Ramos (cell line): ENCODE results near the gene C1QTNF3.

Source experiments
- in situ Hi-C: fragments of 300-500 bp; cut with MboI; formaldehyde crosslinking; loops from one replicate; pipeline ENCODE4 v1.14.3; 2022; ENCODE audit warnings: low sequenced_read_pairs; ENCODE audit not compliant: unreplicated experiment

C1QTNF3 gene

DNA sequence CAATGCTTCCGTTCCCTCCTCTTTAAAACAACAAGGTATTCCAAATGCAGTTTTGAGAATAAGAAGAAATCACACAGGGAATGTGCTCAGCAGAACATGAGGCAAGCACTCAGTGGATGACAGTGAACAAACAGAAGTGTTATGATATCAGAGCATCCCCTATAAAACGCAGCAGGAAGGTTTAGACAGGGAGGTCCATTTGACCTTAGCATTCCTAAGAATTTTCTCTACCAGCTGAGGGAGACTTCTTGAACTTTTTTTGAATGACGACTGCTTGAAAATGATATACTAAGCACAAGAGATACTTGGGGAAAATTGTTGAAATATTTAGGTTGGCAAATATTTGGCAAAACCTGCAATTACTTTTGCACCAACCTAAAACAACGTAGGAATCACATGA, 39.1 kb downstream of the C1QTNF3 start:
- in situ Hi-C loops: loop anchor here (25.0 kb wide), 1 partner anchor 458 kb away; no protein-coding TSS in a partner anchor

DNA sequence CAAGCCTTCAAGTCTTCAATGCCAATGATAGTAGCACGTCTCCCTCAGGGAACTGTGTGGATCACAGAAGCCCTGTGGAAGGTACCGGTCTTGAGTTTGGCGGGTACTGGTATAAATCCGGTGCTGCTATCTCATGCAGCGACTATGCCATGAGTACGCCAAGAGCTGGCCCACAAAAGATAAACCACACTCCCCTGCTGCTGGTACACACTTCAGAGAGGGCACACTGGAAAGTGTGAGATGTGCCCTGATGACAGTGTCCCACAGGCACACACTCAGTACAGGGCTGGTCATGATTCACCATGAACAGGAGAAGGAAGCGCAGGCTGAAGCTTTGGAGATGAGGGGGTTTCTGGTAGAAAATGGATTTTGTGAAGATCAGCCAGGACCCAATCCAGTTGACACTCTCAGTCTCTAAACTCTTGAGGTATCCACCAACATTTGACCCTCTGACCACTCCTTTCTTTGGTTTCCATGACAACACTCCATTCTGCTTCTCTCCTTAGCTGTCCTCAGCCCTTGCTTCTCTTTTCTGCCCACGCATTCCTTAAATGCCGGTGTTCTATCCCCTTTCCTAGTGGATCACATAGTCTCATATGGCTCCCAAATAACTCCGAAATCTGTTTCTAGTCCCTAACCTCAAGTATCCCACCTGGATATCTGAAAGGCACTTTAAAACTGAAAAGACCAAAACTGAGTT, 40.2 kb downstream of the C1QTNF3 start:
- in situ Hi-C loops: loop anchor here (25.0 kb wide), 1 partner anchor 460 kb away; no protein-coding TSS in a partner anchor

DNA sequence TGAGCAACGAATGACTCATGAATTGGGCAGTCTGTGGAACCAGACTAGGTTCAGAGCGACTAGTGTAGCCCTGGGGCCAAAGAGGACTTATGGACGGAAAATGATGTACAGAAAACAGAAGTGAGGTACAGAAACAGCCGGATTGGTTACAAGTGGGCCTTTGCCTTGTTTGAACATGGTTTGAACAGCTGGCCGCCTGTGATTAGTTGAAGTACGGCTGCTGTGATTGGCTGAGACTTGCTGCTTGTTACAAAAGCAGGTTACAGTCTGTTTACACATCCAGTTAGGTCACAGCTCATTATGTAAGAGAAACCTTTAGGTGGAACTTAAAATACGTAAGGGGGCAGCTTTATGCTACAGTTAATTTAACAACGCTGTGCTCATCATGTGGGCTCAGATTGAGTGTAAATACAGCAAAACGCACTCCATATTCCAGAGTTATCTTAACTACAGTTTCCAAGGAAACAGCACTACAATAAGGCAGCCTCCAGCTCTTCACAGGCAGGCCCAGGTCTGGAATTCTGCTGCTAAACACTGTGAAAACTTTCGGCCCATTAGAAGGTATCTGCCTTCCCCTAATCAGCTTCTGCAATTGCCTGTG, 41.7 kb downstream of the C1QTNF3 start:
- in situ Hi-C loops: loop anchor here (25.0 kb wide), 1 partner anchor 461 kb away; no protein-coding TSS in a partner anchor

DNA sequence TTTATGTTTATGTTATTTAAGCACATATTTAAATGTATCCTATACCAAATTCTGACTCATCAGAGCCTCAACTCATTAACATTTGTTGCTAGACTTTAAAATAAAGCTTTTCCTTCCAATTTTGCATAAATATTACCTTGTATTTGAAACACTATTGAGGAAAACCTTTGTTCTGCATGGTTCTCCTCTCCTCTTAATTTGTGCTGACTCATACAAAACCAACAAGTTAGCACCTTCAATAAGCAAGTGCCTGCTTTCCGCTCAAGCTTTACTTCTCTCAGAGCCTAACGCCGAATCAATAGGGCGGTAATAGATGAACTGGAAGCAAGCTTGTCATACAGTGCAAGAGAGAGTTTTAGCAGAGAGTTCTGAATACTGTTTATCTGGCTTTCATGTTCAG, 43.0 kb downstream of the C1QTNF3 start:
- in situ Hi-C loops: loop anchor here (25.0 kb wide), 1 partner anchor 462 kb away; no protein-coding TSS in a partner anchor

GRCh38 chr5:33997331-33997983, 45.6 kb downstream of the C1QTNF3 start:
- in situ Hi-C loops: no loop called here

DNA sequence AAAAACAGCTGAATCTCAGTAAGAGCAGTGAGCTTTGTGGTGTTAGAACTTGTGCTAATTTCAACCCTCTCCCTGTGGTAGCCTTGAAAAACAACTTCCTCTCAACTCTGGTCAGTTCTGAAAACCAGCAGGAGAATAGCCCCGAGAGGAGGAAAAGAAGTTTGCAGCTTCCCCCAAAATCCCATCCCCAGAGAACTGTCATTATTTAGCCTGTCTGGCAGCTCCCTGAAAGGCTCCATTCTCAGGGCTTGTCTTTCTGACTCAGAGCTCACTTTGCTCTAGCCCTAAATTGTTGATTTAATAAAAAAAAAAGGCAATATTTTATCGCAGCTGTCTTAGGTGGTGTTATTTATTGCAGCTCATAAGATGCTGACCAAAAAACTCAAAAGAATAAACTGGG, 47.1 kb downstream of the C1QTNF3 start:
- in situ Hi-C loops: no loop called here

DNA sequence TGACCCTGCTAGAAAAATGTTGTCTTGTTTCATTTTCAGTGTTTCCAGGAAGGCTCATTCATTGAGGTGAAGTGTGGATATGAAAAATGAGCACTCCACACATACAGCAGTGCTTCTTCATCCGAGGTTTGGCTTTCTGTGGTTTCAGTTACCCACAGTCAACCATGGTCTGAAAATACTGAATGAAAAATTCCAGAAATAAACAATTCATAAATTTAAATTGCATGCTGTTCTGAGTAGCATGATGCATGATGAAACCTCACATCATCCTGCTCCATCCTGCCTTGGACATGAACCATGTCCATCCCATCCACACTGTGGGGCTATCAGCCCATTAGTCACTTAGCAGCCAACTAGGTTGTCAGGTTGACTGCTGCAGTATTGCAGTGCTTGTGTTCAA, 48.2 kb downstream of the C1QTNF3 start:
- in situ Hi-C loops: no loop called here

- in situ Hi-C loops: no loop called here
Measured at GRCh38 chr5:33992864-33993263, 50.1 kb downstream of the C1QTNF3 start.

GRCh38 chr5:33985447-33985846, 57.6 kb downstream of the C1QTNF3 start:
- in situ Hi-C loops: no loop called here

- in situ Hi-C loops: no loop called here
Measured at GRCh38 chr5:33984671-33985124, 58.3 kb downstream of the C1QTNF3 start, which contains the start of gene SLC45A2. Gene SLC45A2, minus strand, starts transcription at chr5:33984693. Its CDS starts 110 bp downstream, at chr5:33984583.

DNA sequence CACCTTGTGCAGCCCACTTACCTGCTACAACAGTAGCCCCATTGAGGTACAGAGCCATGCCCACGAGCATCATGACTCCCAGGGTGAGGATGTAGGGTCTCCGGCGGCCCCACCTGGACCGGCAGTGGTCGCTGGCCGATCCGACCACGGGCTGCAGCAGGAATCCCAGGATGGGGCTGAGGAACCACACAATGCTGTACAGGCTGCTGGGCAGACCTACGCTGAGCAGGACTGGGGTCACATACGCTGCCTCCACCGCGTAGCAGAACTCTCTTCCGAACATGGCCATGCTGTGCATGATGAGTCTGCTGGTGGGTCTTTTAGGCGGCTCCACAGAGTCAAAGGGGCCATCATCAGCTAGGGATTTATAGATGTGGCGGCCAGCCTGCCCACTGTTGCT, 58.8 kb downstream of the C1QTNF3 start:
- in situ Hi-C loops: no loop called here

GRCh38 chr5:33981408-33982162, 61.4 kb downstream of the C1QTNF3 start:
- in situ Hi-C loops: no loop called here

- in situ Hi-C loops: no loop called here
Measured at GRCh38 chr5:33980030-33980429, 63.0 kb downstream of the C1QTNF3 start.

DNA sequence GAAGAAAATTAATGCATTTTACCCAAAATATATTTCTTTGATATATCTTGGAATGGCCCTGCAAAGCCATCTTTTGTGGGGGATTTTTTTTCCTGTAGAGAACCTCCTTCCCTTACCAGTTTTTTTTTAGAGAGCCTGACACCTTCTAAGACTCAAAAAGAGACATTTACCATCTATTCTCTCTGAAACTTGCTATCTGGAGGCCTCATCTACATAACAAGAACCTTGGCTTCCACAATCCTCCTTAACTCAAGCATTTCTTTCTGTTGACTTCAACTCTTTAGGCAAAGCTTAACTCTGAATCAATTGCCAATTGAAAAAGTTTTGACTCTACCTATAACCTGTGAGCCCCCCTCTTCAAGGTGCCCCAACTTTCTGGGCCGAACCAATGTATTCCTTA, 64.7 kb downstream of the C1QTNF3 start:
- in situ Hi-C loops: no loop called here

GRCh38 chr5:33976307-33976706, 66.7 kb downstream of the C1QTNF3 start:
- in situ Hi-C loops: no loop called here

GRCh38 chr5:33975852-33976251, 67.2 kb downstream of the C1QTNF3 start:
- in situ Hi-C loops: no loop called here

DNA sequence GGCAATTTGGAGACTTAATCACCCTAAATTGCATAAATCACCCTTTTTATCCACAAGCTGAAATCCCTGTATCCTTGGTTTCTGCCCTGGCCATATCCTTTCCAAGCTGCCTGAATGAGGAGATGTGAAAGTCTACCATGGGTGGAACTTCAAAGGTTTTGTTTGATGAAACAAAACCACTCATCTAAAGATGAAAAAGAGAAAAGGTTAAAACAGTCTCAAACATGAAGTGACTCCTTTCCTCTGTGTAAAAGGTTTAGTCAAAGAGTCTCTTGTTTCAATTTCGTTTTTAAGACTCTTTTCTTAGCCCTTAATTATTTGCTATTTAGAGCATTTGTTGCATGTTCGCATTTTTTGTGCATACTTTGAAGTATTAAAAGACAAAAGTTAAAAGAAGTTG, 69.7 kb downstream of the C1QTNF3 start:
- in situ Hi-C loops: no loop called here

- in situ Hi-C loops: no loop called here
Measured at GRCh38 chr5:33969572-33970452, 73.2 kb downstream of the C1QTNF3 start.

DNA sequence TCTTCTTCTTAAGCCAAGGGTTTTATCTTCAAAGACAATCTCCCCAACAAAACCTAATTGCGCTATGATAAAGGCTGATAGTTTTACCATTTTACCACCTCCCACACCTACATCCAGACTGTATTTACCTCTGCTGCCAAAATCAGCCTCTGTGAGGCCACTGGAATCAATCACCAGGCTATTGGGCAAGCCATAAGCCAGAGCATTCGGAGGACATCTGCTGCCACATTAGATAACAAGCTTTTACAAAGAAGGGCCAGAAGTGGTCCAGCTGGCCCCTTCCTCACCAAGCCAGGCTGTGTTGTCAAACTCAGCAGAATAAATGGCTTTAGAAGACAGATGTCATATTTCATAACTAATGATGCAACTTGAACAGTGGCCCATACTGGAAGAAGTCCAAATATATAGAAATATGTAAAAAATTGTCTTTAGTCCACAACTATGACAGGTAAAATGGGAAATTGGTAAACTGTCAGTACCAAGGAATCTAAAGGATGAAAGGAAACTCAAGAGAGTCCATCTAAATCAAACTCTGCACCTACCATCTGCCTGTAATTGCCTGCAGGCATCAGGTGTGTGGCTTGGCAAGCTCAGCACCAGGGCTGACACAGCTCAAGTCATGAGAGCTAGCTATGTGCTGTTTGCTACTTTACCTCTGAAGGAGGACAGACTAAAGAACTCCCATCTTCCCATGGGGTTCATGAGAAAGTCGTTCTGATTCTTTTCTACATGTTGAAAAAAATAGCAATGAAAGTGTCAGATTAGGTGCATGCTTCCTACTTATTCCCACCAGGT, 74.6 kb downstream of the C1QTNF3 start:
- in situ Hi-C loops: no loop called here
